ENCODE data around the gene VEGFD.

Gene VEGFD

GRCh38 chrX:15416133-15416993, 32.1 kb upstream of the VEGFD start:
- no peak for TF ChIP-seq CTCF (IDR thresholded peaks at IDR 0.05; ENCODE audit: low read depth, low read length)
- DNase-seq (ENCODE audit: low read depth, low spot score), result no peak
- in situ Hi-C loops (cut with HindIII; ENCODE audit: low sequenced_read_pairs), result no loop called here
- no peak overlapping the region for H3K4me3 ChIP-seq (ENCODE audit: low read depth, low read length)

GRCh38 chrX:15413101-15413500, 28.9 kb upstream of the VEGFD start:
- TF ChIP-seq CTCF (IDR thresholded peaks at IDR 0.05; ENCODE audit: low read depth, low read length), result no peak
- in situ Hi-C loops (cut with HindIII; ENCODE audit: low sequenced_read_pairs), result no loop called here
- DNase-seq (ENCODE audit: low read depth, low spot score), result no peak
- no peak overlapping the region for H3K4me3 ChIP-seq (ENCODE audit: low read depth, low read length)

- H3K4me3 ChIP-seq (ENCODE audit: low read depth, low read length), result no peak overlapping the region
- no peak for DNase-seq (ENCODE audit: low read depth, low spot score)
- in situ Hi-C loops (cut with HindIII; ENCODE audit: low sequenced_read_pairs), result no loop called here
- TF ChIP-seq CTCF (IDR thresholded peaks at IDR 0.05; ENCODE audit: low read depth, low read length), result no peak
Measured at GRCh38 chrX:15410947-15411346, 26.7 kb upstream of the VEGFD start.

- no peak for DNase-seq (ENCODE audit: low read depth, low spot score)
- H3K4me3 ChIP-seq (ENCODE audit: low read depth, low read length), result no peak overlapping the region
- no peak for TF ChIP-seq CTCF (IDR thresholded peaks at IDR 0.05; ENCODE audit: low read depth, low read length)
- in situ Hi-C loops (cut with HindIII; ENCODE audit: low sequenced_read_pairs), result no loop called here
Measured at GRCh38 chrX:15410430-15410829, 26.2 kb upstream of the VEGFD start.

GRCh38 chrX:15405846-15406245, 21.6 kb upstream of the VEGFD start:
- no peak for TF ChIP-seq CTCF (IDR thresholded peaks at IDR 0.05; ENCODE audit: low read depth, low read length)
- H3K4me3 ChIP-seq (ENCODE audit: low read depth, low read length), result no peak overlapping the region
- in situ Hi-C loops (cut with HindIII; ENCODE audit: low sequenced_read_pairs), result no loop called here
- DNase-seq (ENCODE audit: low read depth, low spot score), result no peak

GRCh38 chrX:15404401-15405096, 20.3 kb upstream of the VEGFD start:
- H3K4me3 ChIP-seq (ENCODE audit: low read depth, low read length), result no peak overlapping the region
- in situ Hi-C loops (cut with HindIII; ENCODE audit: low sequenced_read_pairs), result no loop called here
- DNase-seq (ENCODE audit: low read depth, low spot score), result no peak
- no peak for TF ChIP-seq CTCF (IDR thresholded peaks at IDR 0.05; ENCODE audit: low read depth, low read length)

Measured in astrocyte of the spinal cord (primary cell).